Lung (tissue), 12 donors: Measurements from ENCODE around the gene CCDC60. TPM values are rescaled to one million over a fixed set of nuclear protein-coding genes. Genes with fewer than 3 reads are reported as not detected.

Source experiments
- ATAC-seq: fragments of 200-7000 bp; cut with Tn5 transposase; one replicate; pipeline ENCODE4 v1.9.1; 2020; ENCODE audit warnings: moderate number of reproducible peaks; ENCODE audit not compliant: insufficient read depth, low FRiP score
- DNase-seq, 3 donors: peaks; one replicate each; pipeline ENCODE4 v3.0.0-alpha.2; 2013 to 2017
- H3K27ac ChIP-seq, 2 donors: one replicate each; pipeline ENCODE4 v1.5.1; 2013; ENCODE audit warnings: mild to moderate bottlenecking in 2 of 2, moderate library complexity in 2 of 2, control low read depth in 1 of 2, inconsistent platforms in 1 of 2, low read depth in 1 of 2, low read length in 1 of 2
- H3K27me3 ChIP-seq, 3 donors: one replicate each; pipeline ENCODE4 v1.5.1; 2013; ENCODE audit warnings: low read length in 2 of 3; ENCODE audit not compliant: control insufficient read depth in 3 of 3, insufficient read depth in 3 of 3
- H3K36me3 ChIP-seq, 4 donors: one replicate each; pipeline ENCODE4 v1.5.1; 2013; ENCODE audit warnings: low read length in 4 of 4, mild to moderate bottlenecking in 1 of 4, moderate library complexity in 1 of 4; ENCODE audit not compliant: control insufficient read depth in 4 of 4, insufficient read depth in 4 of 4
- H3K4me1 ChIP-seq, 5 donors: one replicate each; pipeline ENCODE4 v1.5.1; 2013; ENCODE audit warnings: low read length in 5 of 5, mild to moderate bottlenecking in 2 of 5, moderate library complexity in 1 of 5; ENCODE audit not compliant: control insufficient read depth in 5 of 5, insufficient read depth in 5 of 5
- H3K4me3 ChIP-seq: one replicate; pipeline ENCODE4 v1.5.1; 2013; ENCODE audit warnings: mild to moderate bottlenecking, control low read depth, moderate library complexity
- H3K9ac ChIP-seq, 2 donors: one replicate each; pipeline ENCODE4 v1.5.1; 2013; ENCODE audit warnings: low read length in 2 of 2, control low read depth in 1 of 2; ENCODE audit not compliant: insufficient read depth in 1 of 2
- H3K9me3 ChIP-seq, 4 donors: one replicate each; pipeline ENCODE4 v1.5.1; 2013; ENCODE audit warnings: low read length in 3 of 4, mild to moderate bottlenecking in 1 of 4, moderate library complexity in 1 of 4; ENCODE audit not compliant: control insufficient read depth in 4 of 4, insufficient read depth in 3 of 4
- WGBS, 2 donors: extraction: QIAGEN DNeasy Blood & Tissue Kit; methylation state at CpG; one replicate each; pipeline ENCODE4 v1.1.7; 2013; 5-methylcytosine and 5-hydroxymethylcytosine counted together
- polyA plus RNA-seq, 2 donors: library from polyadenylated mRNA; stranded (reverse); fragments of 200-250 nt; gene quantifications; one replicate each; pipeline ENCODE4 v1.2.1, GENCODE V29; 2013
- total RNA-seq, 2 donors: library from RNA; depleted of rRNA in 1 of 2; stranded (reverse); fragments of >200 nt in 1 of 2; gene quantifications; one replicate each; pipeline ENCODE4 v1.2.1, GENCODE V29; 2014 to 2021
- TF ChIP-seq, protein P1 (sequence below): IDR thresholded peaks from 2 replicates; pipeline ENCODE4 v1.5.1; 2012; ENCODE audit warnings: mild to moderate bottlenecking; ENCODE audit errors: control extremely low read depth, extremely low read depth
- donor health status: control.
- donor health status: control.
- donor health status: Bipolar disorder and iron deficiency.
- donor health status: healthy.
- donor health status: DM: yes; HTN: yes; CAD: no.

The CCDC60 gene
- total and polyA plus RNA-seq, 4 donors = 2.1 to 7.6 (median 3.5) TPM

DNA sequence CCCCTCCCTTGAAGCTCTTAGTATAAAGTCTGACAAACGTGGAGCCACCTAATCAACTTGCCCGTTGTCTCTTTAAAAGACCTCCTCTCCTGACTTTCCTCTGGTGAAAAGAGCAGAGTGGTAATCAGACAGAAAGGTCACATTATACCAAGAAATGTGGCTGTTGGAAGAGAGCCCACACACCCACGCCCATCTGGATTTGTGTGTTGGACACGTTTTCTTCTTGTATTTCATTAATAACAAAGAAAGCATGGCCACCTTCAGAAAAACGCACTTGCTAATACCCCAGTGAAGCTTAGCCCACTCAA, 41.3 kb downstream of the CCDC60 start:
- peak; percentile 42 to 64 (median 63) for DNase-seq
- ATAC-seq = no peak
- Histone ChIP-seq H3K36me3 (no peaks in the 10 kb centered on the region), H3K9ac (no peak overlapping the region), H3K9me3 (peaks cover 0 to 3% (median 0%) of the 10 kb centered on the region in 4 donors), H3K27me3 (no peaks in the 10 kb centered on the region), H3K4me1 (peaks cover 5 to 62% (median 14%) of the 10 kb centered on the region in 5 donors), H3K27ac (no peak overlapping the region), H3K4me3 (no peak overlapping the region)
- TF ChIP-seq, protein P1, sequence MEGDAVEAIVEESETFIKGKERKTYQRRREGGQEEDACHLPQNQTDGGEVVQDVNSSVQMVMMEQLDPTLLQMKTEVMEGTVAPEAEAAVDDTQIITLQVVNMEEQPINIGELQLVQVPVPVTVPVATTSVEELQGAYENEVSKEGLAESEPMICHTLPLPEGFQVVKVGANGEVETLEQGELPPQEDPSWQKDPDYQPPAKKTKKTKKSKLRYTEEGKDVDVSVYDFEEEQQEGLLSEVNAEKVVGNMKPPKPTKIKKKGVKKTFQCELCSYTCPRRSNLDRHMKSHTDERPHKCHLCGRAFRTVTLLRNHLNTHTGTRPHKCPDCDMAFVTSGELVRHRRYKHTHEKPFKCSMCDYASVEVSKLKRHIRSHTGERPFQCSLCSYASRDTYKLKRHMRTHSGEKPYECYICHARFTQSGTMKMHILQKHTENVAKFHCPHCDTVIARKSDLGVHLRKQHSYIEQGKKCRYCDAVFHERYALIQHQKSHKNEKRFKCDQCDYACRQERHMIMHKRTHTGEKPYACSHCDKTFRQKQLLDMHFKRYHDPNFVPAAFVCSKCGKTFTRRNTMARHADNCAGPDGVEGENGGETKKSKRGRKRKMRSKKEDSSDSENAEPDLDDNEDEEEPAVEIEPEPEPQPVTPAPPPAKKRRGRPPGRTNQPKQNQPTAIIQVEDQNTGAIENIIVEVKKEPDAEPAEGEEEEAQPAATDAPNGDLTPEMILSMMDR = no peak
- 47% methylated on average over 5 of the region's 5 CpGs for WGBS, 2 donors

DNA sequence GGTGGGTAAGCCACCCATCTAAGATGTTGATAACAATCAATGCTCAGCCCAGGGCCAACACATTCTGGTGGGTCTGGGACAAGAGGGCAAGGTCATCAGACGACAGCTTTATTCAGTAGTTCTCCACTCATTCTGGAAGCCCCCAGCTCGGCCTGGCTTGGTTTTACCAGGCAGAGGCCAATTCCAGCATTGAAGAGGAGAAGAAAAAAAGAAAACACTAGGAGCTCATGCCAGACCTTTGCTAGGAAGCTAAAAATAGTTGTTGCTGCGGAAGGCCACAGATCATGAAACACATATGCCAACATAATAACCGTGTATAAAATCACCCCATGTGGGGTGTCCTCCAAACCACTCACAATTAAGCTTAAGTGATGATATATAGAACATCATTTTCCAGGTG, 44.4 kb downstream of the CCDC60 start:
- H3K36me3 ChIP-seq = no peaks in the 10 kb centered on the region
- peak overlapping the region in 1 of 2 donors; percentile 55 for H3K27ac ChIP-seq
- no peak for ATAC-seq
- peak; percentile 30 to 70 (median 65) for DNase-seq
- H3K4me3 ChIP-seq = no peak overlapping the region
- H3K9me3 ChIP-seq = peaks cover 0 to 3% (median 0%) of the 10 kb centered on the region in 4 donors
- 78 to 83% methylated on average over 4 of the region's 4 CpGs for WGBS, 2 donors
- H3K4me1 ChIP-seq = peaks cover 1 to 44% (median 14%) of the 10 kb centered on the region in 5 donors
- TF ChIP-seq, protein P1 = no peak
- H3K27me3 ChIP-seq = no peaks in the 10 kb centered on the region
- no peak overlapping the region for H3K9ac ChIP-seq

DNA sequence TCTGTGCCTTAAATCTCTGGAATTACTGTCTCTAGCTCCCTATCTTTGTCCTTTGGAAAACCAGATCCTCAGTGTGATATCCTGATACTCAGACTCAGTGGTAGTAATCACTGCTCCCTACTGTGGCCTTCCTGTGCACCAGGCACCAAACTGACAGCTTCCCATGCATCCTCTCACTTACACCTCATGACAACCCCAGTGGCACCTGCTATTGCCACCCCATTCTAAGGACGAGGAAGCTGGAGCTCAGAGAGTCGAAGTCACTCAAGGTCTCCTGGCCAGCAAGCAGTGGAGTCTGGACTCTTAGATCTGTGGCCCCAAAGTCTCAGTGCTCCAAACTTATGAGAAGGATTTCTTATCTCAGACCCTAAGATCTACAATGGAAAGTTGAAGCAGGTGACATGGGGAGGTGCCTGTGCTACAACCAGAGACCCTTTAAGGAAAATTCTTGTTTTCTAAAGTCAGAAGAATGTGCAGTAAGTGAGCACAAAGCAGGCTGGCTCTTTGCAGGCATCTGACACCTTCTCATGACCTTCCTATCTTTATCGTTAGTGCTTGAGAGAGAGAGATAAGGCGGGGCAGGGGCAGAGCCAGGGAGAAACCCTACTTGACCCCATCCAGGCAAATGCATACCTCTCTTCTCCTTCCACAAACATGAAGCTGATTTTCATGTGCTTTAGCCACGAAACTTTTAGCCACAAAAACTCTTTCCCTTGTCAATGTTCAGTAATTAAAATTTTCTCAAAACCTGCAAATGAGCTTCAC, 47.1 kb downstream of the CCDC60 start:
- Histone ChIP-seq H3K36me3 (no peaks in the 10 kb centered on the region), H3K27me3 (no peaks in the 10 kb centered on the region), H3K27ac (peak overlapping the region in 1 of 2 donors; percentile 30), H3K4me1 (peaks cover 1 to 21% (median 5%) of the 10 kb centered on the region in 5 donors), H3K9ac (no peak overlapping the region), H3K4me3 (no peak overlapping the region), H3K9me3 (peaks cover 0 to 3% (median under 1%) of the 10 kb centered on the region in 4 donors)
- no peak for DNase-seq
- TF ChIP-seq, protein P1 = no peak
- 61 to 69% methylated on average over 5 of the region's 5 CpGs for WGBS, 2 donors
- ATAC-seq = no peak

DNA sequence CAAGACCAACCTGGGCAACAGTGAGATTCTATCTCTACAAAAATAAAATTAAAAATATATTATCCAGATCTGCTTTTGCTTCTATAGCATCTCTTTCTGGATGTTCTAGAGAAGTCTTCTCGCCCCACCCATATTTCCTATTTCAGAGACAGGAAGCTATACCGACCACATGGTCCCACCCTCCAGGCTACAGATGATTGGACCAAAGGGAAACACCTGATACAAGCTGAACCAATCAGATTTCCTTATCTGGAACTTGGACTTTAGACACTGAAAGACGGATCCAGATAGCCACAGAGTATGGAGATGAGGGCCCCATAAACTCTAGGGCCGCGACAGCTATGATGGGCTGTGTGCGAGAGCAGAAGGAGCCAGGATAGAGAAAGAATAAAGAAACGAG, 48.7 kb downstream of the CCDC60 start:
- TF ChIP-seq, protein P1 = no peak
- Histone ChIP-seq H3K27ac (no peak overlapping the region), H3K36me3 (no peaks in the 10 kb centered on the region), H3K4me3 (no peak overlapping the region), H3K9ac (no peak overlapping the region), H3K27me3 (no peaks in the 10 kb centered on the region), H3K9me3 (peaks cover 0 to 3% (median under 1%) of the 10 kb centered on the region in 4 donors), H3K4me1 (peaks cover 1 to 28% (median 5%) of the 10 kb centered on the region in 5 donors)
- ATAC-seq = no peak
- WGBS, 2 donors = 88 to 95% methylated on average over 7 of the region's 7 CpGs
- DNase-seq = no peak
